ENCODE measurements around the gene PABPC4L. TPM values are rescaled to one million over a fixed set of nuclear protein-coding genes. Genes with fewer than 3 reads are reported as not detected.

PABPC4L gene
- polyA plus RNA-seq, 1 of the 3 experiments (the other 2 are of a cell fraction), result not detected

DNA sequence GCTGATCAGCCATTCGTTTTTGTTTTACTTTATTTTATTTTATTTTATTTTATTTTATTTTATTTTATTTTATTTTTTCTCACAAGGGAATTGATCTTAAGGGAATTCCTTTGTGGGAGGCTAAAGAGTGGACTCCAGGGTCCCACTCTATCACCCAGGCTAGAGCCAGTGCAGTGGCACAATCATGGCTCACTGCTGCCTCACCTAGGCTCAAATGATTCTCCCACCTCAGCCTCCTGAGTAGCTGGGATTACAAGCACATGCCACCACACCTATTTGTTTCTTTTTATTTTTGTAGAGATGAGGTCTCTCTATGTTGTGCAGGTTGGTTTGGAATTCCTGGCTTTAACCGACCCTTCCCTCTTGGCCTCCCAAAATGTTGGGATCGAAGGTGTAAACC, 17.5 kb upstream of the PABPC4L start:
- H3K9ac ChIP-seq, result no peak overlapping the region
- no peak overlapping the region for H3K4me3 ChIP-seq (ENCODE audit: low read depth in 2 of 2, low read length in 1 of 2)
- no peaks in the 10 kb centered on the region; a peak in 1 of 4 replicates for H3K4me1 ChIP-seq (ENCODE audit: control insufficient read depth in 1 of 2, insufficient read depth in 2 of 2, low read depth in 1 of 2, low read length in 1 of 2)
- no peak overlapping the region for H3K4me2 ChIP-seq
- no peaks in the 10 kb centered on the region for H3K9me3 ChIP-seq
- H3K27me3 ChIP-seq (ENCODE audit: insufficient read depth), result no peaks in the 10 kb centered on the region
- 6% methylated on average over 3 of the region's 3 CpGs for WGBS (ENCODE audit: low lambda C conversion rate)
- TF ChIP-seq, protein P1, sequence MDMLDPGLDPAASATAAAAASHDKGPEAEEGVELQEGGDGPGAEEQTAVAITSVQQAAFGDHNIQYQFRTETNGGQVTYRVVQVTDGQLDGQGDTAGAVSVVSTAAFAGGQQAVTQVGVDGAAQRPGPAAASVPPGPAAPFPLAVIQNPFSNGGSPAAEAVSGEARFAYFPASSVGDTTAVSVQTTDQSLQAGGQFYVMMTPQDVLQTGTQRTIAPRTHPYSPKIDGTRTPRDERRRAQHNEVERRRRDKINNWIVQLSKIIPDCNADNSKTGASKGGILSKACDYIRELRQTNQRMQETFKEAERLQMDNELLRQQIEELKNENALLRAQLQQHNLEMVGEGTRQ (IDR thresholded peaks at IDR 0.05; ENCODE audit: borderline replicate concordance, low read depth, low read length), result no peak
- TF ChIP-seq, protein P2, sequence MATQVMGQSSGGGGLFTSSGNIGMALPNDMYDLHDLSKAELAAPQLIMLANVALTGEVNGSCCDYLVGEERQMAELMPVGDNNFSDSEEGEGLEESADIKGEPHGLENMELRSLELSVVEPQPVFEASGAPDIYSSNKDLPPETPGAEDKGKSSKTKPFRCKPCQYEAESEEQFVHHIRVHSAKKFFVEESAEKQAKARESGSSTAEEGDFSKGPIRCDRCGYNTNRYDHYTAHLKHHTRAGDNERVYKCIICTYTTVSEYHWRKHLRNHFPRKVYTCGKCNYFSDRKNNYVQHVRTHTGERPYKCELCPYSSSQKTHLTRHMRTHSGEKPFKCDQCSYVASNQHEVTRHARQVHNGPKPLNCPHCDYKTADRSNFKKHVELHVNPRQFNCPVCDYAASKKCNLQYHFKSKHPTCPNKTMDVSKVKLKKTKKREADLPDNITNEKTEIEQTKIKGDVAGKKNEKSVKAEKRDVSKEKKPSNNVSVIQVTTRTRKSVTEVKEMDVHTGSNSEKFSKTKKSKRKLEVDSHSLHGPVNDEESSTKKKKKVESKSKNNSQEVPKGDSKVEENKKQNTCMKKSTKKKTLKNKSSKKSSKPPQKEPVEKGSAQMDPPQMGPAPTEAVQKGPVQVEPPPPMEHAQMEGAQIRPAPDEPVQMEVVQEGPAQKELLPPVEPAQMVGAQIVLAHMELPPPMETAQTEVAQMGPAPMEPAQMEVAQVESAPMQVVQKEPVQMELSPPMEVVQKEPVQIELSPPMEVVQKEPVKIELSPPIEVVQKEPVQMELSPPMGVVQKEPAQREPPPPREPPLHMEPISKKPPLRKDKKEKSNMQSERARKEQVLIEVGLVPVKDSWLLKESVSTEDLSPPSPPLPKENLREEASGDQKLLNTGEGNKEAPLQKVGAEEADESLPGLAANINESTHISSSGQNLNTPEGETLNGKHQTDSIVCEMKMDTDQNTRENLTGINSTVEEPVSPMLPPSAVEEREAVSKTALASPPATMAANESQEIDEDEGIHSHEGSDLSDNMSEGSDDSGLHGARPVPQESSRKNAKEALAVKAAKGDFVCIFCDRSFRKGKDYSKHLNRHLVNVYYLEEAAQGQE (IDR thresholded peaks at IDR 0.05; ENCODE audit: low read depth, low read length), result no peak
- TF ChIP-seq, protein P3, sequence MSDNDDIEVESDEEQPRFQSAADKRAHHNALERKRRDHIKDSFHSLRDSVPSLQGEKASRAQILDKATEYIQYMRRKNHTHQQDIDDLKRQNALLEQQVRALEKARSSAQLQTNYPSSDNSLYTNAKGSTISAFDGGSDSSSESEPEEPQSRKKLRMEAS (IDR thresholded peaks at IDR 0.05; ENCODE audit: low read depth), result no peak
- H4K20me1 ChIP-seq (ENCODE audit: insufficient read depth), result no peaks in the 10 kb centered on the region
- H2AFZ ChIP-seq (ENCODE audit: low read depth), result no peak overlapping the region
- no peaks in the 10 kb centered on the region for H3F3A ChIP-seq (replicated peaks; ENCODE audit: insufficient read depth)
- DNase-seq, result no peak
- ChIA-PET CTCF (no interaction called here), POLR2A (no interaction called here)
- H3K9me2 ChIP-seq, result no peaks in the 10 kb centered on the region
- H3K79me2 ChIP-seq (ENCODE audit: insufficient read depth), result no peaks in the 10 kb centered on the region
- H3K27ac ChIP-seq (ENCODE audit: low read depth in 2 of 2, low read length in 1 of 2), result no peak overlapping the region
- H3K36me3 ChIP-seq (replicated peaks in 1 of 2; ENCODE audit: control insufficient read depth in 1 of 2, insufficient read depth in 2 of 2, low read length in 1 of 2), result no peaks in the 10 kb centered on the region

DNA sequence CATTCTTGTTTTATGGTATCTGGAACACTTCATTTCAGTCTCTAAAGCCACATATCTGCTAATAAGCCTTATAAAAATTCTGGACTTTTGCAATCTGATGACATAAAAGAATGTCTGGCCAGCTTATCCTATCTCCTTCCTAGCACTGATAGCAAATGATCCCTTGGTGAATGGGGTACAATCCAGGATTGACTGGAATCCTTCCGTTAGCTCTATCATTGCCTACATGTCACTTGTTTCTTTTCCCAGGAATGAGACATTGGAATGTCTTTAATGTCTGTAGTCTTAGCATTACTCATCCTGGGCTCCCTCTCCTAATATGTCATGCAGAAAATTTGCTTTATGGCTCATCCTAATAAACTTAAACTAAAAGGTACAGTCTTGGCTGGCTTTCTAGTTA, 14.8 kb upstream of the PABPC4L start:
- Histone ChIP-seq H3K4me1 (ENCODE audit: control insufficient read depth in 1 of 2, insufficient read depth in 2 of 2, low read depth in 1 of 2, low read length in 1 of 2) (no peaks in the 10 kb centered on the region; a peak in 1 of 4 replicates), H3K4me2 (no peak overlapping the region), H3F3A (replicated peaks; ENCODE audit: insufficient read depth) (no peaks in the 10 kb centered on the region), H3K9ac (no peak overlapping the region), H4K20me1 (ENCODE audit: insufficient read depth) (no peaks in the 10 kb centered on the region), H3K27ac (ENCODE audit: low read depth in 2 of 2, low read length in 1 of 2) (no peak overlapping the region; a peak in 1 of 4 replicates), H2AFZ (ENCODE audit: low read depth) (no peak overlapping the region), H3K27me3 (ENCODE audit: insufficient read depth) (no peaks in the 10 kb centered on the region), H3K9me2 (no peaks in the 10 kb centered on the region), H3K36me3 (replicated peaks in 1 of 2; ENCODE audit: control insufficient read depth in 1 of 2, insufficient read depth in 2 of 2, low read length in 1 of 2) (no peaks in the 10 kb centered on the region), H3K9me3 (no peaks in the 10 kb centered on the region), H3K79me2 (ENCODE audit: insufficient read depth) (no peaks in the 10 kb centered on the region), H3K4me3 (ENCODE audit: low read depth in 2 of 2, low read length in 1 of 2) (no peak overlapping the region)
- TF ChIP-seq RCOR1 (IDR thresholded peaks at IDR 0.05; ENCODE audit: low read length) (no peak), MXI1 (IDR thresholded peaks at IDR 0.05; ENCODE audit: low read depth, low read length) (no peak), POLR2AphosphoS5 (IDR thresholded peaks at IDR 0.05; ENCODE audit: low read depth, low read length) (no peak), MEF2A (IDR thresholded peaks at IDR 0.05; ENCODE audit: borderline replicate concordance, low read depth) (no peak), YY1 (IDR thresholded peaks at IDR 0.05; ENCODE audit: low read depth) (no peak), NFIC (IDR thresholded peaks at IDR 0.05; ENCODE audit: borderline replicate concordance) (no peak), TAF1 (IDR thresholded peaks at IDR 0.05; ENCODE audit: borderline replicate concordance, low read depth, low read length) (no peak), JUND (IDR thresholded peaks at IDR 0.05) (no peak), GATA2 (CRISPR knock-in tag; IDR thresholded peaks at IDR 0.05) (no peak), GABPA (IDR thresholded peaks at IDR 0.05; ENCODE audit: low read depth) (no peak)
- TF ChIP-seq, protein P4, sequence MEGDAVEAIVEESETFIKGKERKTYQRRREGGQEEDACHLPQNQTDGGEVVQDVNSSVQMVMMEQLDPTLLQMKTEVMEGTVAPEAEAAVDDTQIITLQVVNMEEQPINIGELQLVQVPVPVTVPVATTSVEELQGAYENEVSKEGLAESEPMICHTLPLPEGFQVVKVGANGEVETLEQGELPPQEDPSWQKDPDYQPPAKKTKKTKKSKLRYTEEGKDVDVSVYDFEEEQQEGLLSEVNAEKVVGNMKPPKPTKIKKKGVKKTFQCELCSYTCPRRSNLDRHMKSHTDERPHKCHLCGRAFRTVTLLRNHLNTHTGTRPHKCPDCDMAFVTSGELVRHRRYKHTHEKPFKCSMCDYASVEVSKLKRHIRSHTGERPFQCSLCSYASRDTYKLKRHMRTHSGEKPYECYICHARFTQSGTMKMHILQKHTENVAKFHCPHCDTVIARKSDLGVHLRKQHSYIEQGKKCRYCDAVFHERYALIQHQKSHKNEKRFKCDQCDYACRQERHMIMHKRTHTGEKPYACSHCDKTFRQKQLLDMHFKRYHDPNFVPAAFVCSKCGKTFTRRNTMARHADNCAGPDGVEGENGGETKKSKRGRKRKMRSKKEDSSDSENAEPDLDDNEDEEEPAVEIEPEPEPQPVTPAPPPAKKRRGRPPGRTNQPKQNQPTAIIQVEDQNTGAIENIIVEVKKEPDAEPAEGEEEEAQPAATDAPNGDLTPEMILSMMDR (IDR thresholded peaks at IDR 0.05), result no peak
- TF ChIP-seq, protein P5, sequence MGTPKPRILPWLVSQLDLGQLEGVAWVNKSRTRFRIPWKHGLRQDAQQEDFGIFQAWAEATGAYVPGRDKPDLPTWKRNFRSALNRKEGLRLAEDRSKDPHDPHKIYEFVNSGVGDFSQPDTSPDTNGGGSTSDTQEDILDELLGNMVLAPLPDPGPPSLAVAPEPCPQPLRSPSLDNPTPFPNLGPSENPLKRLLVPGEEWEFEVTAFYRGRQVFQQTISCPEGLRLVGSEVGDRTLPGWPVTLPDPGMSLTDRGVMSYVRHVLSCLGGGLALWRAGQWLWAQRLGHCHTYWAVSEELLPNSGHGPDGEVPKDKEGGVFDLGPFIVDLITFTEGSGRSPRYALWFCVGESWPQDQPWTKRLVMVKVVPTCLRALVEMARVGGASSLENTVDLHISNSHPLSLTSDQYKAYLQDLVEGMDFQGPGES (IDR thresholded peaks at IDR 0.05; ENCODE audit: low read depth, low read length), result no peak
- TF ChIP-seq, protein P6, sequence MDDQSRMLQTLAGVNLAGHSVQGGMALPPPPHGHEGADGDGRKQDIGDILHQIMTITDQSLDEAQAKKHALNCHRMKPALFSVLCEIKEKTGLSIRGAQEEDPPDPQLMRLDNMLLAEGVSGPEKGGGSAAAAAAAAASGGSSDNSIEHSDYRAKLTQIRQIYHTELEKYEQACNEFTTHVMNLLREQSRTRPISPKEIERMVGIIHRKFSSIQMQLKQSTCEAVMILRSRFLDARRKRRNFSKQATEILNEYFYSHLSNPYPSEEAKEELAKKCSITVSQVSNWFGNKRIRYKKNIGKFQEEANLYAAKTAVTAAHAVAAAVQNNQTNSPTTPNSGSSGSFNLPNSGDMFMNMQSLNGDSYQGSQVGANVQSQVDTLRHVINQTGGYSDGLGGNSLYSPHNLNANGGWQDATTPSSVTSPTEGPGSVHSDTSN (IDR thresholded peaks at IDR 0.05), result no peak
- TF ChIP-seq, protein P7, sequence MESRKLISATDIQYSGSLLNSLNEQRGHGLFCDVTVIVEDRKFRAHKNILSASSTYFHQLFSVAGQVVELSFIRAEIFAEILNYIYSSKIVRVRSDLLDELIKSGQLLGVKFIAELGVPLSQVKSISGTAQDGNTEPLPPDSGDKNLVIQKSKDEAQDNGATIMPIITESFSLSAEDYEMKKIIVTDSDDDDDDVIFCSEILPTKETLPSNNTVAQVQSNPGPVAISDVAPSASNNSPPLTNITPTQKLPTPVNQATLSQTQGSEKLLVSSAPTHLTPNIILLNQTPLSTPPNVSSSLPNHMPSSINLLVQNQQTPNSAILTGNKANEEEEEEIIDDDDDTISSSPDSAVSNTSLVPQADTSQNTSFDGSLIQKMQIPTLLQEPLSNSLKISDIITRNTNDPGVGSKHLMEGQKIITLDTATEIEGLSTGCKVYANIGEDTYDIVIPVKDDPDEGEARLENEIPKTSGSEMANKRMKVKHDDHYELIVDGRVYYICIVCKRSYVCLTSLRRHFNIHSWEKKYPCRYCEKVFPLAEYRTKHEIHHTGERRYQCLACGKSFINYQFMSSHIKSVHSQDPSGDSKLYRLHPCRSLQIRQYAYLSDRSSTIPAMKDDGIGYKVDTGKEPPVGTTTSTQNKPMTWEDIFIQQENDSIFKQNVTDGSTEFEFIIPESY (IDR thresholded peaks at IDR 0.05; ENCODE audit: borderline replicate concordance, low read depth), result no peak
- DNase-seq, result no peak
- 14% methylated on average over 1 of the region's 1 CpG for WGBS (ENCODE audit: low lambda C conversion rate)
- CTCF ChIA-PET, result no interaction called here
- POLR2A ChIA-PET, result no interaction called here

All from SK-N-SH (cell line).